GM18861 (cell line): ENCODE results near the gene HERPUD2.

ENCODE experiments used
- ATAC-seq: cut with Tn5 transposase; IDR thresholded peaks from one replicate; pipeline ENCODE4 v1.9.1; 2021; ENCODE audit not compliant: unreplicated experiment

HERPUD2 gene, protein sequence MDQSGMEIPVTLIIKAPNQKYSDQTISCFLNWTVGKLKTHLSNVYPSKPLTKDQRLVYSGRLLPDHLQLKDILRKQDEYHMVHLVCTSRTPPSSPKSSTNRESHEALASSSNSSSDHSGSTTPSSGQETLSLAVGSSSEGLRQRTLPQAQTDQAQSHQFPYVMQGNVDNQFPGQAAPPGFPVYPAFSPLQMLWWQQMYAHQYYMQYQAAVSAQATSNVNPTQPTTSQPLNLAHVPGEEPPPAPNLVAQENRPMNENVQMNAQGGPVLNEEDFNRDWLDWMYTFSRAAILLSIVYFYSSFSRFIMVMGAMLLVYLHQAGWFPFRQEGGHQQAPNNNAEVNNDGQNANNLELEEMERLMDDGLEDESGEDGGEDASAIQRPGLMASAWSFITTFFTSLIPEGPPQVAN

DNA sequence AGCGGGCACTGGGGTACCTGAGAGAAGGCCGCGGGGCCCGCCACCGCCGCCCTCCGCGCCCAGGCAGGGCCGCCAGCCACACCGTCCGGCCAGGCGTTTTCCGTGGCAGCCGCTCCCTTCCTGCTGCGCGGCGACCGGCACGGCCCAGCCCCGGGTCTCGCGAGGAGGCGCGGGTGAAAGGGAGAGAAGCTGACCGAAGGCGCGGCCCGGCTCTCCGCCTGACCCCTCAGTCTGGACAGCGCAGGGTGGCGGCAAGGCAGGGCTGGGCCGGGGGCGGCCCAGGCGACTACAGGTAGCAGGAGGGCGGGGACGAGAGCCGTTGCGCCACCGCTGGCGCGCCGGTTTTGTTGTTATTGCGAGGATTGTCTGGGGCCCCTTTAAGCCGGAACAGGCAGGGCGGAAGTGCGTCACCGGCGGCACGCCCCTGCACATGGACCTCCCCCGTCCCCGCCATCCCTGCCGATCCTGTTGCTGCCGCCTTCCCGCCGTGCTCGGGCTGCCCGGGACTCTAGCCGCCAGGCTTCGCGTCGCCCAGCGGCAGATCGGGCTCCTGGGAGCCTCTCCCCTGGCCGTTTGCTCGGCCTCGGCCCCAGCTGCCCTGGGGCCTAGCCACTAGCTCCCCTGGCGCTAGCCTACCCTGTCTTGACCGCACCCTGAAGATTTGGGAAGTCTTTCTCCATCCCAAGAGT is at the start of gene HERPUD2:
Gene HERPUD2 (minus strand): TSS at position 352 of the 689 bp plus-strand sequence. CDS start 805 bp downstream, outside the sequence.
- peak; percentile 81 for ATAC-seq

DNA sequence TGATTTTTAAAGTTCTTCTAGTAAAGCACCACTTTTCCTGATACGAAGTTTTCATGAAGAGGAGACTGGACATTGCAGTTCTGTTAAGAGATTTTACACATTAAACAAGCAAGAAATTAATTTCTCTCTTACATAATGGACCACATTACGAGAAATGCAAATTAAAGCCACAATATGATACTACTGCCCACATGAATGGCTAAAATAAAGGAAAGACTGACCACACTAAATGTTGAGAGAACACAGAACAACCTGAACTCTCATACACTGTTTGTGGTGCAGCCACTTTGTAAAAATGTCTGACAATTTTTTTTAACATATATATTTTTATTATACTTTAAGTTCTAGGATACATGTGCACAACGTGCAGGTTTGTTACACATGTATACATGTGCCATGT is 44.0 kb upstream of the HERPUD2 start:
- ATAC-seq, result no peak

DNA sequence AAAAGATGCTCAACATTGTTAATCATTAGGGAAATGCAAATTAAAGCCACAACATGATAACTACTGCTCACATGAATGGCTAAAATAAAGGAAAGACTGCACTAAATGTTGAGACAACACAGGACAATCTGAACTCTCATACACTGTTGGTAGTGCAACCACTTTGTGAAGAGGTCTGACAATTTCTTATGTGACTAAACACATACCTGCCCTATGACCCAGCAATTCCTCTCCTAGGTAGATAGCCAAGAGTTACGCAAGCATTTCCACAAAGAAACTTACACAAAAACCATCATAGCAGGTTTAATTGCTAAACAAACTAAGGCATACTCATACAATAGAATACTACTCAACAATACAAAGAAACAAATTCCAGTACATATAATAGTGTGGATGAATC is 41.8 kb upstream of the HERPUD2 start:
- ATAC-seq, result no peak

DNA sequence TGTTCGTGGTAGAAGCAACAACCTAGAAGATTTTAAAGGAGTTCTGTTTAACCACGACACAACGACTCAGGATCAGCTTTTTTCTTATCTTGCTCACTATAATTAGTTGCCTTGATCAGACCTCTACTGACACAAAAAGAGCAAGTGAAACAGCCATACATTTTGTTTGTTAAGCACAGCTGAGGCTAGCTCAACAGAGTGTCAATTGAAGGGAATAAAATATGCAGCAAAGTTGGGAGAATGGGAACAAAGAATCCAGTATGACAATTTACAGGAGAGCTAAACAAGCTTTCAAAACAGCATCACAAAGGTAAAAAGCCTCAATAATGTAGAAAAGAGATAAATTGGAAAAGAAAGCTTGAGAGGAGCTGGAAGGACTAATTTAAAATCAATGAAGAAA is 40.5 kb upstream of the HERPUD2 start:
- no peak for ATAC-seq

DNA sequence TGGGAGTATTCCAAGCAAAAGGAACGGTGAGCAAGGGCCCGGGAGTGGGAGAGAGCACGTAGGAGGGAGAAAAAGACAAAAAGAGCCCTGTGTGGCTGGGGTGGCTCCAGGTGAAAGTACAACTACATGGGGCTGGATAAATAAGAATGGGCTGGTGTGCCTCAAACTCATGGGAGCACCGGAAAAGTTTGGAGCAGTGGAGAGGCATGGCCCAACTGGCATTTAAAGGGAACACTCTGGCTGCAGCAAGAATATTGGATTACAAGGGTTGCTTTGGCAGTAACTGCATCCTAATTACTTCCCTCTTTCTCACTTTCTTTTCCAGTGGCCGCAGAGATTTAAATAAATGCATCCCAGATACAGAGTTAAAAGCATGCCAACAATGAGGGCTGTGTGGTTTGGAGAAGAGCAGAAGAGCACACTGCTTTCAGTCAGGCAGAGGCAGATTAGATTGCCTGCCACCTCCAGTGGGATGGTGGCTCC is 39.1 kb upstream of the HERPUD2 start:
- no peak for ATAC-seq

DNA sequence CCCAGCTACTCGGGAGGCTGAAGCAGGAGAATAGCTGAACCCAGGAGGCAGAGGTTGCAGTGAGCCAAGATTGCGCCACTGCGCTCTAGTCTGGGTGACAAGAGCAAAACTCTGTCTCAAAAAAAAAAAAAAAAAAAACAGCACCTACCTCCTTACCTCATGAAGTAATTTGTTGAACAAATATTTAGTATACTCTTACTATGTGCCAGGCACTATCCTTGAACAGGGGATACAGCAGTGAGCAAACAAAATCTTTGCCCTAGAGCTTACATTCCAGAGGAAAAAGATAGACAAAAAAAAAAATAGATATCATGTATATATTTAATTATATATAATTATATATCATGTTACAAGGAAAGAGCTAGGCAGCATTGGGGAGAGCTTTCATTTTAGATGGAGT is 36.4 kb upstream of the HERPUD2 start:
- ATAC-seq, result no peak

DNA sequence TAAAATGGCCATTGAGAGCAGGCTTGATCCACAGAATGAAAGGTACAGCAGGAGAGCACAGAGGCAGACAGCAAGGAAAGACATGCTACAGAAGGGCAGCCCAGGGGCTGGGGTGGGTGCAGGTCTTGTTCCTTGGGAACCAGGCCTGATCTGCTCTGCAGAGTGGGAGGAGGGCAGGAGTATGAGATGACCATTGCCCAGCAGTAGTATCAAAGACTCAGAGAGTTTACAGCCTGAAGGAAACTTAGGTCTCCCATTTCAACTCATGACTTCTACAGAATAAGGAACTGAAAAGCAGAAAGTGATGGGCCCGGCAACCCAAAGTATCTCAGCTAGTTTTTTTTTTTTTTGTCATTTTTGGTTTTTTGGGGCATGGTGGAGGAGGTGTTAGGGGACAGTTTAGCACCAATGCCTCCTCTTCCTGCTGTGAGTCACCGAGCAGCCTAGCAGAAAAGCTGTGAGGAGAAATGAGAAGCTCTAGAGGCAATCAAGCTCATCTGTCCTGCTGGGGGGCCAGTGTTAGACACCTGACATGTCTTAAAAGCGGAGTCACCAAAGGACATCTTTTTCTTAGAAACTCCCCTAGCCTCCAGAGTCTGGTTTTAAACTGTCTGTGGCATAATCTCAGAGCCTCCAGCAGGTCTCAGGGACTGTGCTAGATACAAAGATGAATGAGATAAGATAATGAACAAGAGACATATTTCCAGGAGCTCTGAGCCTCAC is 34.3 kb upstream of the HERPUD2 start:
- peak; percentile 43 for ATAC-seq

DNA sequence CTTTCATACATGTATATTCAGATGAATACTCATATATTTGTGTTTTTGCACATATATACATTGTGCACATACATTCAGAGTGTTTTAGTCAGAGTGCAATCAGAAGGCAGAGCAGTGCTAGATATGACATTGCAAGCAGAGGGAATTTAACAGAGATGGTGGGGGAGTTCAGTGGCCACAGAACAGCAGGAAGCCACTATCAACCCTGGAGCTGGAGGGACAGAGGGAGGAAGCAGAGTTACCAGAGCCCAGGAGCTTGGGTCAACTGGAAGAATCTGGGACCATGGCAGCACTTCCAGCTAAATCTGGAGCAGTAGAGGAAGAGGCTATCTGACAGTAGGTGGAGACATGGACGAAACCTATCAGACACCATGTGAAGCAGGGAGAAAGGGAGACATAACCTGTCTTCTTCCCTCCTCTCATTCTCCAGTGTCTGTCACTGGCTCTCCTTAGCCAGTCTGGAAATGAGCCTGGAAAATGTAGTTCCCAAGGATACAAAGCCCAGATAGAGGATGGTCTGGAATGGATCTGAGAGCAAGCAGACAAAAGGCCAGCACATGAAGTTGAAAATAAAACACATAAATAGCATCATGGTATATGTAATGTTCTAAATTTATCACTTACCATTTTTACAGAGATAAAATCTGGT is 33.6 kb upstream of the HERPUD2 start:
- no peak for ATAC-seq

DNA sequence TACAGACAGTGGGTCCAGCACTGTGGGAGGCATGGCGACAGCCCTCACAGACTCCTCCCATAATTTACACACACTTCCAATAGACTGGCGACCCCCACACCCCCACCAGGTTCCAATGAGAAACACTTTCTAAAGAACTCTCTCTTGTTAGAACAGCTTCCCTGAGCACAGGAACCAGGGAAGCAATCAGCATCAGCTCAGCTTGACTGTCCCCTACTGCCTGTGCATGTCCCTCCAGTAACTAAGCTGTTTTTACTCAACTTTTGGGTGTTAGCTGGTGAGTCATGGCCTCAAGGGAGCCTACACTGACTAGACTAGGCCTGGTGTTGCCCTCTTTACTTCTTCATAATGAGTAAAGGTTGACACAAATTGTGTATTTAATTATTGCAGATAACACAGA is 32.6 kb upstream of the HERPUD2 start:
- peak; percentile 19 for ATAC-seq

DNA sequence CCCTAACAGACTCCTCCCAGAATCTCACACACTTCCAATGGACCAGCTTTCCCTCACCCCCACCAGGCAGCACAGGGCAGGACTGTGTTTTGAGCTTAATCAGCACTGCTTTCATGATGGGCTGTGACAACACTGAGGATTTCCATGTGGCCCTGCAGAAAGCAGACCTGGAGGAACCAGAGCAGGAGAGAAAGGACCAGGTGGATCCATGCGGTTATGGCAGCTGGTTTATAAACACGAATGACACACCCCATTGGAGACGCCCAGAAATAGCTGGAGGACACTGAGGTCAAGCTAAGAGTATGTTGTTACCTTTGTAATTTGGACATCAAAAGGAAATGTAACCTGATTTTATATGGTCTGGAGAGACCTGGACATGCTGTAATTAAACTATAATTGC is 31.7 kb upstream of the HERPUD2 start:
- no peak for ATAC-seq

DNA sequence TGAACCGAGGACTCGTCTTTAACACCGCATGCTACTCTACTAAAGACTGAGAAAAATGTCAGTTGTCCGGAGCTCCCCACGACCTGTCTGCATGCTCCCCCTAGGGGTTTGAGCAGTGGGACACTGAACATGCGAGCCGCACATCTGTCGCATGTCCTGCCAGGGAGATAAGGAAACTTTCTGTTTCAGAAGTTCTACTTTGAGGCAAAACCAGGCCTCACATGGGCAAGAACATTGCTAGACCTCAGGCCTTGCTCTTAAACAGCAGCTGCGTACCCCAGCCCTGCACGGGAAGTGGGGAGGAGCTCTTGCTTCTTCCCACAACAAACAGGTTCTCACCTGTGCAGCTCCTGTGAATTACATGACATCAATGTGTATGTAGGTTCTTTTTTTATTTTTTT is 30.3 kb upstream of the HERPUD2 start:
- ATAC-seq, result peak; percentile 51

DNA sequence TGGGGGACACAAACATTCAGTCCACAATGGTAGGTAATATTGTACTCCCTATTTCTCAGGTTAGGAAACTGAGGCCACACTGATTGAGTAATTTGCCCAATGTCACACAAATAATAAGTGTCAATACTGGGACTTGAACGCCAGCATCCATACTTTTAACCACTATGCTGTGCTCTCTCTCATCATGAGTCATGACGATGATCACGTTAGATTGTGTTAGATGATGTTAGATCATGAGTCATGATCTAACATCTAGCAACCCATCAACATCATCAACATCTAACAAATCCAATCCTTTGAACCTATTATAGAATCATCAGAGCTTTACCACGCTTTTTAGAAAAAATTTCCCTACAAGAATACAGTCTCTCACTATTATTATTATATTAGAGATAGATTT is 28.1 kb upstream of the HERPUD2 start:
- ATAC-seq, result no peak

DNA sequence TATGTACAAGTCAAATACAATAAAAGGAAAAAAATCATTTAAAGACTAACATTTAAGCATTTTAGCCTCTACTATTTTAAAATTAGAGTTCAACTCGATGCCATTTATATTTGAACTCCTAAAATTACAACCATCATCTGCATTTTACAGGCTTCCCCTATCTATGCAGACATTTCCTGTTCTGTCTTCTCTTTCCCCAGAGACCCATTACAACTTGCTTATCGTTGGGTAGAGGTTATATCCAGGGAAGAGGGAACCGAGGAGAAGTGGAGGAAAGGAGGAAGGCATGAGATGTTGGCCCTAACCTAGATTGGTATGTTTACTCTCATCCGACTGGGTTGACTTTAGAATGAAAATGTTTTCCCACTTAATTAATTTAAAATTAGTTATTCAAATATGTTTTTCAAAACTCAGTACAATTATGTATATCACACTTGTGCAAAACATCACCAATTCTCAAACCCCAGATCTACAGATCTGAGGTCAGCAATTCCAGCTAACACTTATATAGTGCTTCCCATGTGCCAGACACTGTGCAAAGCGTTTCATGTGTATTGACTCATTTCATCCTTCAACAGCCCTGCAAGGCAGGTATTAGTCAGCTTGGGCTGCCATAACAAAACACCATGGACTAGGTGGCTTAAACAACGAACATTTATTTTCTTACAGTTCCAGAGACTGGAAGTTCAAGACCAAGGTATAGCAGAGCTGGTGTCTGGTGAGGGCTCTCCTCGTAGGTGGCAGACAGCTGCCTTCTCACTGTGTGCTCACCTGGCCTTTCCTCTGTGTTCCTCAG is 27.3 kb upstream of the HERPUD2 start:
- no peak for ATAC-seq

DNA sequence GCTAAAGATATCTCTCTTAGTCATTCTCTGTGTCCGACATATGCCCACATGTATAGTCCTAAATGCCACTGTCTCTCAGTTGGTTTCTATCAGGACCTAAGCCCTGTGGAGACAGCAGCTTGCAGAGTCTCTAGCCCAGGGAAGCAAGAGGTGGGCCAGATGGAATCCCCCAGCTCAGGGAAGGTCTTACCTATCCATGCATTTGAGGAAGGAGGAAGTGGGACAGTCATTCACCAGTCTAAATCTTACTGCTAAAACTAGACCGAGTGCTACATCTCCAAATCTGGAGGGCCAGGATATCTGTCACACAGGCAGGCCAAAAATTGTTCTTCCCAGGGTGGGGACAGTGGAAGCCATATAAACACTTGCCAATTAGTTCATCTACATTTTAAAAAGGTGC is 26.4 kb upstream of the HERPUD2 start:
- no peak for ATAC-seq

DNA sequence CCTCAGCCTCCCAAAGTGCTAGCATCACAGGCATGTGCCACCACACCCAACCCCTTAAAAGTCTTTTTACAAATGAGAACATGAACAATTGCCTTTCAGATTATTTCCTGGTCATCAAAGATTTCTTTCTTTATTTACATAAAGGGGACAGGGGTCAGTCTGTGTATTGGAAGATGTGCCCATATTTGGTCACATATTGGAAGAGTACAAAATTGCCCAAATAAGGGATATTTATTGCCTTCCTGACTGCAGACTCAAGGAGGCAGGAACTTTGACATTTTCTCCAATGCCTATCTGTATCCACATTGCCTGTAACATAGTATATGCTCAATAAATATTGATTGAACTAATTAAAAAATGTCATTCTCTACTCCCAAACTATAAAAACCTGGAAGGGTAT is 25.9 kb upstream of the HERPUD2 start:
- ATAC-seq, result no peak

DNA sequence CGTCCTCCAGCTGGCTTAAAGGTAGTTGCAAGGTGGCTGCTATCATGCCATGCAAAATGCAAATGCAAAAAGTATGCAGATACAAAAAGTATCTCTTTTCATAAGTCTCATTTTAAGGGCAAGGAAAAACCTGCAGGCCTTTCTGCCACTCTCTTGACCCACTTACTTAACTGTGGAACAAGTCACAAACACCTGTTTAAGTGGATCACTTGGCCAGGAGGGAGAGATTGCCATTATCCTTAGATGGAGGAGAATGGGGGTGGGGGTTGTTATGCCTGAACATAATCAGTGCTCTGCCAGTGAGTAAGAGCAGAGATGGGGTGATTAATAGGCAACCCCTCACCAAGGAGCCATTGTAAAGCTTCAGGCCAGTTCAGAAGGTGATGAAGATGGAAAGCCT is 25.1 kb upstream of the HERPUD2 start:
- ATAC-seq, result no peak

DNA sequence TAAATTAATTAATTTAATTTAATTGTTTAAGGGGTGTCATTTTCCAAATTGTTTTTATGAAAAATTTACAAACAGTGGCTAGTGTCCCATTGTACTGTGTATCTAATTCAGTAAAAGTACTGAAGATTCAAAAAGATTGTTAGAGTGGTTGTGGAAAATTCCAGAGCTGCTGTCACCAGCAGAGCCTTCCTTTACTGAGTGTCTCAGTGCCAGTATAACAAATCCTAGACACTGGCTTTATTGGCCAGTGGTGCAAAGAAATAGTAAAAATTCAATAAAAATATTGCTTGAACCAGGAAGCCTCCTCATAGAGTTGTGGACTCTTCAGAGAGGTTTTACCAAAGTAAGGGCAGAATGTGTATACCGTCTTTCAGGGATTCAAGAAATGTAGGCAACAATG is 23.1 kb upstream of the HERPUD2 start:
- ATAC-seq, result no peak

DNA sequence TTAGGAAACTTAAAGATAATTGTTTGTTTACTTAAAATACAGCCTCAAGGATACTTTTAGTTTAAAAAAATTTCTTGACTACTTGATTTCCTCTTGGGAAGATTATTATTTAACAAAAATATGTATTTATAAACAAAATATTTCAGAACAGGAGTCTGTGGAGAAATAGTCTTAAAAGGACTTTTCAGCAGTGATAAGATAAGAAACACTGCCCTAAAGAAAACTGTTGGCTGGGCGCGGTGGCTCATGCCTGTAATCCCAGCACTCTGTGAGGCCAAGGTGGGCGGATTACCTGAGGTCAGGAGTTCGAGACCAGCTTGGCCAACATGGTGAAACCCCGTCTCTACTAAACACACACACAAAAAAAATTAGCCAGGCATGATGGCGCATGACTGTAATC is 22.6 kb upstream of the HERPUD2 start:
- ATAC-seq, result no peak

DNA sequence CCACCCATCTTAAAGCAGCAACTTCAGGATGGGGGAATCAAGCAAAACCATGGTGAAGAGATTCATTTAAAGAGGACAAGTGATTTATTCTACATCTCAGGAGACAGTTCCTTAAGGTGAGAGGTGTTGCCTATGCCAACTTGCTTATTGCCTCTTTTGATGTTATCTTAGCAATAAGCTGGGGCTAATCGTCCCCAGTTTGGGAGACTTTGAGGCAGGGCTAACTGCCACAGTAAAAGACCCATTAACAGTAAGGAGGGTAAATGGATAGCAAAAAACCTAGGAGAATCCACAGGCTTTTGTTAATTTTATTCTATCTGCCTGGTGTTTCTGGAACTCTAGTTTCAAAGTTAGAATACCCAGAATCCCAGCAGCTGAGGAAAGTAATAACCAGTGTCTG is 22.1 kb upstream of the HERPUD2 start:
- ATAC-seq, result no peak

DNA sequence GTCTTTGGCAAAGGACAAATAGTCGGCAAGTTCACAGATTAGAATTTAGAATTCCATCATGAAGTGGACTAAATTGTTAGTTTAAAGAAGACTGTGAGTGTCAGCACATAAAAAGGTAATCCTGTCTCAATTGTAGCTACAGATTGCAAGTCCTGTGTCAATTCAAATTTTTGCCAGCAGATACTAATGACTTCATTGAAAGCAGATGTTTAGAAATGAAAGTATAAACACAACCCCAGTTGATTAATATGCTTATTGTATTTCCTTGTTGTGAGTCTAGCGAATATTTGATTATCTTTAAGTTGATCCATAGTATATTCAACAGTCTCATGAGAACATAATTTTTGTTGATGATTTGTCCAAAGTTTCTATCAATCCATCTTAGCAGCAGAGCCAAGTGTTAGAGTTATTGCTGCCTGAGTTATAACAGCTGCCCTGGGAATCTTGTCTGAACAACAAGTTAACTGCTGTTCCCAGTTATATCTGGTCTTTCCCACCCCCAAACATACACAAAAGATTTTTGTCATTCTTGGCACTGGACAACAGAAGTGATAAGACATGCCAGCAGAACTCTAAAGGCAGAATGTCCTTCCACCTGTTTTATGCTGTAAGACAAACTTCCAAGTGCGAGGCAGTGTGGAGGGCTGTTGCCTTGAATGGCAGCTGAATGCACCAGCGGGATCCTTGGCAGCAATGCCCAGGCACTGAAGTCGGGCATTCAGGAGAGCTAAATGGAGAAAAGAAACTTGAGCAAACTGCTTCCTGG is 21.3 kb upstream of the HERPUD2 start:
- no peak for ATAC-seq
